ENCODE measurements around the gene WDR86. TPM values are rescaled to one million over a fixed set of nuclear protein-coding genes. Genes with fewer than 3 reads are reported as not detected.

WDR86 gene
- total RNA-seq, 1 donor from 2014 or later = 57.0 TPM

GRCh38 chr7:151342102-151342646, 67.7 kb downstream of the WDR86 start:
- peaks cover 9% of the 10 kb centered on the region for H3K36me3 Mint-ChIP-seq (ENCODE audit: low read depth, unreplicated experiment)
- no peak for TF ChIP-seq CTCF (IDR thresholded peaks at IDR 0.05; ENCODE audit: unreplicated experiment)
- H3K4me3 Mint-ChIP-seq (ENCODE audit: unreplicated experiment) = peak overlapping the region; percentile 89
- DNase-seq (ENCODE audit: low spot score) = no peak
- peaks cover 3% of the 10 kb centered on the region for H3K4me1 Mint-ChIP-seq (ENCODE audit: unreplicated experiment)
- H3K9me3 Mint-ChIP-seq (ENCODE audit: unreplicated experiment) = no peaks in the 10 kb centered on the region
- no peaks in the 10 kb centered on the region for H3K27me3 Mint-ChIP-seq (ENCODE audit: unreplicated experiment)
- no peak overlapping the region for H3K27ac Mint-ChIP-seq (ENCODE audit: unreplicated experiment)

GRCh38 chr7:151341357-151342101, 68.3 kb downstream of the WDR86 start, which contains the start of gene NUB1:
Gene NUB1, plus strand, starts transcription at chr7:151341812. Its CDS starts 3,538 bp downstream, at chr7:151345350.
- Mint-ChIP-seq H3K36me3 (ENCODE audit: low read depth, unreplicated experiment) (peaks cover 9% of the 10 kb centered on the region), H3K4me3 (ENCODE audit: unreplicated experiment) (peak within 1 kb of the TSS; percentile 89), H3K27me3 (ENCODE audit: unreplicated experiment) (no peaks in the 10 kb centered on the region), H3K27ac (ENCODE audit: unreplicated experiment) (peak within 1 kb of the TSS; percentile 64), H3K4me1 (ENCODE audit: unreplicated experiment) (peaks cover 3% of the 10 kb centered on the region), H3K9me3 (ENCODE audit: unreplicated experiment) (no peaks in the 10 kb centered on the region)
- peak; percentile 97 for DNase-seq (ENCODE audit: low spot score)
- no peak for TF ChIP-seq CTCF (IDR thresholded peaks at IDR 0.05; ENCODE audit: unreplicated experiment)

DNA sequence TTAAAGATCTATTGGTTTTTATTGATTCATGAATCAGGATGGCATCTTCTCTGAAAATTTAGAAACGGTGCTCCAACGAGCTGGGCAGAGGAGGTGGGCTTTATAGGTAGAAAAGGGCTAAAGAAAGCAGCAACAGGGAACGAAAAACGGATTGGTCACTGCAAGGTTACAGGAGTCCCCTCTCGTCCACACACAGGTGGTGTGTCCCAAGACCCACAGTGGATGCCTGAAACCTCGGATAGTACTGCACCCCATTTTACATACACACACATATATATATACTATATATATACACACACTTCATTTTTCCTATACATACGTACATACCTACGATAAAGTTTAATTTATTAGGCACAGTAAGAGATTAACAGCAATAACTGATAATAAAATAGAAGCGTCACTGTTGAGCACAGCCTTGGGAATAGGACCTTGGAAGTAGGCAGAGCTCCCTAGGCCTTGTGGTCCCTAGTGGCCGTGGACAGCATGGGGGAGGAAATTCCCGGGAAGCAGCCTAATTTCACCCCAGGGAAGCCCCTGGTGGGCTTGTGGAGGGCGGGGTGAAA, 69.0 kb downstream of the WDR86 start:
- no peak for DNase-seq (ENCODE audit: low spot score)
- Mint-ChIP-seq H3K9me3 (ENCODE audit: unreplicated experiment) (no peaks in the 10 kb centered on the region), H3K36me3 (ENCODE audit: low read depth, unreplicated experiment) (peaks cover 4% of the 10 kb centered on the region), H3K4me1 (ENCODE audit: unreplicated experiment) (peaks cover 3% of the 10 kb centered on the region), H3K27me3 (ENCODE audit: unreplicated experiment) (no peaks in the 10 kb centered on the region), H3K27ac (ENCODE audit: unreplicated experiment) (peak overlapping the region; percentile 64), H3K4me3 (ENCODE audit: unreplicated experiment) (peak overlapping the region; percentile 89)
- no peak for TF ChIP-seq CTCF (IDR thresholded peaks at IDR 0.05; ENCODE audit: unreplicated experiment)

GRCh38 chr7:151339651-151340382, 70.0 kb downstream of the WDR86 start:
- H3K27me3 Mint-ChIP-seq (ENCODE audit: unreplicated experiment) = no peaks in the 10 kb centered on the region
- peaks cover 3% of the 10 kb centered on the region for H3K4me1 Mint-ChIP-seq (ENCODE audit: unreplicated experiment)
- H3K9me3 Mint-ChIP-seq (ENCODE audit: unreplicated experiment) = no peaks in the 10 kb centered on the region
- no peak overlapping the region for H3K4me3 Mint-ChIP-seq (ENCODE audit: unreplicated experiment)
- H3K27ac Mint-ChIP-seq (ENCODE audit: unreplicated experiment) = no peak overlapping the region
- H3K36me3 Mint-ChIP-seq (ENCODE audit: low read depth, unreplicated experiment) = no peaks in the 10 kb centered on the region
- no peak for DNase-seq (ENCODE audit: low spot score)
- TF ChIP-seq CTCF (IDR thresholded peaks at IDR 0.05; ENCODE audit: unreplicated experiment) = no peak

Measured in endothelial cell (in vitro differentiated cells).